ENCODE measurements around the gene CGB8.
"Not testable (repeated sequence)": the region's sequence is repeated elsewhere in the genome, so short reads cannot be mapped to it uniquely, and the experiment has no call there.

GRCh38 chr19:49025088-49025487, 23.8 kb downstream of the CGB8 start:
- TF ChIP-seq CTCF (conservative IDR thresholded peaks at IDR 0.05; ENCODE audit: low read depth, low read length); BHLHE40 (IDR thresholded peaks at IDR 0.05; ENCODE audit: low read depth, low read length): not testable (repeated sequence)

Measured in IMR-90 (cell line).